VCaP (cell line): ENCODE measurements around the gene ALKBH7.

Source experiments
- H3K27ac ChIP-seq: fragments of 450-650 bp; 2 replicates; pipeline ENCODE4 v1.5.1; 2017
- TF ChIP-seq, protein P1 (sequence below): fragments of 450-650 bp; conservative IDR thresholded peaks from 2 replicates; pipeline ENCODE4 v1.5.1; 2017; ENCODE audit warnings: mild to moderate bottlenecking, moderate library complexity

The ALKBH7 gene

GRCh38 chr19:6374161-6374709 is 1.6 kb downstream of the ALKBH7 start:
- peak overlapping the region; percentile 88; the same call in 1 of the 2 replicates for H3K27ac ChIP-seq
- TF ChIP-seq, protein P1, sequence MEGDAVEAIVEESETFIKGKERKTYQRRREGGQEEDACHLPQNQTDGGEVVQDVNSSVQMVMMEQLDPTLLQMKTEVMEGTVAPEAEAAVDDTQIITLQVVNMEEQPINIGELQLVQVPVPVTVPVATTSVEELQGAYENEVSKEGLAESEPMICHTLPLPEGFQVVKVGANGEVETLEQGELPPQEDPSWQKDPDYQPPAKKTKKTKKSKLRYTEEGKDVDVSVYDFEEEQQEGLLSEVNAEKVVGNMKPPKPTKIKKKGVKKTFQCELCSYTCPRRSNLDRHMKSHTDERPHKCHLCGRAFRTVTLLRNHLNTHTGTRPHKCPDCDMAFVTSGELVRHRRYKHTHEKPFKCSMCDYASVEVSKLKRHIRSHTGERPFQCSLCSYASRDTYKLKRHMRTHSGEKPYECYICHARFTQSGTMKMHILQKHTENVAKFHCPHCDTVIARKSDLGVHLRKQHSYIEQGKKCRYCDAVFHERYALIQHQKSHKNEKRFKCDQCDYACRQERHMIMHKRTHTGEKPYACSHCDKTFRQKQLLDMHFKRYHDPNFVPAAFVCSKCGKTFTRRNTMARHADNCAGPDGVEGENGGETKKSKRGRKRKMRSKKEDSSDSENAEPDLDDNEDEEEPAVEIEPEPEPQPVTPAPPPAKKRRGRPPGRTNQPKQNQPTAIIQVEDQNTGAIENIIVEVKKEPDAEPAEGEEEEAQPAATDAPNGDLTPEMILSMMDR: no peak

DNA sequence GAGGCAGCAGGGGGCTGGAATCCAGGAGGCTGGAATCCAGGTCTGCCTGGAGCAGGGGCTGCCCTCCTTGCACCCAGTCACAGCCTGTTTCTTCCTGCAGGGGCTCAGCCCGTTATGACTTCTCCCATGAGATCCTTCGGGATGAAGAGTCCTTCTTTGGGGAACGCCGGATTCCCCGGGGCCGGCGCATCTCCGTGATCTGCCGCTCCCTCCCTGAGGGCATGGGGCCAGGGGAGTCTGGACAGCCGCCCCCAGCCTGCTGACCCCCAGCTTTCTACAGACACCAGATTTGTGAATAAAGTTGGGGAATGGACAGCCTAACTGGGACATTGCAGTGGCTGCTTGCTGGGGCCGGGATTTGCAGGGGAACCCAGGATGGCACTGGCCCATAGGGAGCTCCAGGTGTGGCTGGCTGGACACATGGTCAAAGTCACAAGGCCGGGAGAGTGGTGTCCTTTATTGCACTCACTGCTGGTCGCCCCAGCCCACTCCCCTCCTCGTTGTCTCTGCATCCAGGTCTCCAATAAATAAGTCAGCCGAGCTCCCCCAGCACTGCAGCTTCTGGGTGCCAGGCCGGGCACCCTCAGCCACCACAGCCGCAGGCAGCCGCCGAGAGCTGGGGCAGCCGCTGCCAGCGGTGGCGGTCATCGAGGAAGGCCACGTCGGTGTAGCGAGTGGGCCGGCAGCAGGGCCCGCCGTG is 2.3 kb downstream of the ALKBH7 start:
- TF ChIP-seq, protein P1: no peak
- no peak overlapping the region for H3K27ac ChIP-seq

DNA sequence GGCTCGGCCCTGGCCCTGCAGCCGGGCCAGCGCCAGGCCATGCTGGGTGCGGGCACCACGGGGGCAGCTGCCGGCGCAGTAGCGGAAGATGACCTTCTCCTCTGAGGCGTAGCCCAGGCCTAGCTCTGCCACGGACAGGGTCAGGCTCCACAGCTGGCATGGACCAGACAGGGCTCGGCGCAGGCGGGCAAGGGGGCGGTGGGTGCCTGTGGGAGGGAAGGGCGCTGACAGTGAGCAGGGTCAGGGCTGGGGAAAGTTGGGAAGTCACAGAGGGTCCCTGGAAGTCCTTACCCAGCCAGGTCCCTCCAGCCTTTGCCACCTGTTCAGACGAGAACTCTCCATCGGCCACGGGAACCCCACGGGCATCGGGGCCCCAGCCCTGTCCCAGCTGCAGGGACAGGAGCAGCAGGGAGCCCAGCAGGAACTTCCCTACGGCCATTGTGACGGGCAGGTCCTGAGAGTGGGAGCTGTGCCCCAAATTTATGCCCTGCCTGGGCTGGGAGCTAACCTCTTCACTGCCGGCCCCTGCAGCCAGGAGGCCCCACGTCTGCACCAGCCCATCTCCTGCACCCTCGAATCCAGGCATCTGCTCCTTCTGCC is 2.9 kb downstream of the ALKBH7 start, which contains the start of gene PSPN:
TSS of gene PSPN (minus strand) at position 523 of the 600 bp plus-strand sequence. CDS start at position 439, 84 bp downstream.
- TF ChIP-seq, protein P1: no peak
- no peak within 1 kb of the TSS for H3K27ac ChIP-seq

GRCh38 chr19:6376512-6377190 is 4.1 kb downstream of the ALKBH7 start:
- TF ChIP-seq, protein P1: no peak
- no peak overlapping the region for H3K27ac ChIP-seq

GRCh38 chr19:6378041-6378440 is 5.4 kb downstream of the ALKBH7 start:
- TF ChIP-seq, protein P1: no peak
- H3K27ac ChIP-seq: no peak overlapping the region

- H3K27ac ChIP-seq: no peak overlapping the region
- TF ChIP-seq, protein P1: no peak
Measured at GRCh38 chr19:6378486-6378885, 5.9 kb downstream of the ALKBH7 start.

- TF ChIP-seq, protein P1: no peak
- H3K27ac ChIP-seq: no peak overlapping the region
Measured at GRCh38 chr19:6379744-6380143, 7.2 kb downstream of the ALKBH7 start.
